Hippocampal formation (tissue), 2 donors: ENCODE measurements around the gene PRKAR1A.
"Not testable (repeated sequence)": the region's sequence is repeated elsewhere in the genome, so short reads cannot be mapped to it uniquely, and the experiment has no call there.

Experiments
- DNase-seq, 2 donors: peaks; one replicate each; lab custom pipeline; 2025; lab: John Stamatoyannopoulos, UW

Gene PRKAR1A

DNA sequence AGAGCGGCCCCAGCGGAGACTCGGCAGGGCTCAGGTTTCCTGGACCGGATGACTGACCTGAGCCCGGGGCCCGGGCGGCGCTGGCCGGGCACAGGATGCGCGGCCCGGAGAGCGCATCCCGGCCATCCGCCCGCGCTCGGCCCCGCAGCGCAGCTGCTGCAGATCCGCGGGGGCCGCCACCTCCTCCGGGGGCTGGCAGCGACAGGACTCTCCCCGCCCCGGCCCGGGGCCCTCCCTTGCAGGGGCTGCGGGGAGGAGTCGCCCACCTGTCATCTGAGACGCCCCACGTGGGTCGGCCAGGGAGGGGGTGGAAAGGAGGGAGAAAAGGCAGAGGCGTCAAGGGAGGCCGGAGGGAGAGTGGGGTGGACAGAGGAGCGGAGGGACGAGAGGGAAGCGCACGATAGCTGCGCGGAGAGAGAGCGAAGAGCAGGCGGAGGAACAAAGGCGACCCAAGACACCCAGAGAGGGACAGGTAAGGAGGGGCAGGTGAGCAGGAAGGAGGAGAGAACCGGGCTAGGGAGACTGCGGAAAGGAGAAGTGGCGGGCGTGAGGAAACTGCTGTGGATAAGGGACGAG lies 471 bp upstream of the PRKAR1A start:
- peak; percentile 73 to 83 for DNase-seq

DNA sequence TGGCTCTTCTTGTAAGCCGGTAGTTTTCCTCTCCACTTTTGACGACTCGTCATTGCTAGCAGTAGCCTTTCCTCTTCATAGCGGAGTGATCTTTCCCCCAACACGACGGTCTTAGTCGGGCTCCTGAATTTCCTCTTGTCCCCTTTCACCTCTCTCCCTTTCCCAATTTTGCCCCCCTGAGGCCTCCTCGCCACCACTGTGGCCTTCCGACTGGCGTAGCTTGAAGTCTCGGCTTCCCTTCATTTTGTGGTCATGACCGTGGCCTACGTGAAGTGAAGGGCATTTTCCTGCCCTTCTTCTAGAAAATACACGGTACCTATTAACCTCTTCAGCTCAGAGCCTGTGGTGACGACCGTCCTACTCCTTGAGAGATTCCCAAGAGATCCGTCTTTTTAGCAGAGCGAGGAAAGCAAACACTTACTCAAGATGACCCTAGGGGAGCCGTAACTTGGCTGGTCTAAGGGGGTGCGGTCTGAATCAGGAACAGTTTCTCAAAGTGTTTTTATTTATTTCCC lies 787 bp downstream of the PRKAR1A start:
- DNase-seq, result peak in 1 of 2 donors; percentile 36

DNA sequence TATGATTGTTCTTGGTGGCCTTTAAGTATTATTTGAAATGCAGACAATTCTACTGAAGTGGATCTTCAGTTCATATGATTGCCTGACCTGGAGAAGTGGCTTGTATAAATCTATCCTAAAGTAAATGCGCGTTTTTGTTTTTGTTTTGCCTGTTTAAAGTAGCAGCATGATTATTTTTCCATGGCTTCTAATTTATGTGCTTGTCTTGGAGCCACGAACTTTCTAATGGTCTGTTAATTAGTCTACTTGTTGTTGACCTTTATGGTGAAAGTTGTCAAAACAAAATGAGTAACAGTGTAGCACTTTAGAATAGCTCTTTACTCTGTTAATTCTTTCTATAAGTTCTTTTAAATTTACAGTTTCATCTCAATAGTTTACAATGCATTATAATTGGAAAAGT lies 1.7 kb downstream of the PRKAR1A start:
- no peak for DNase-seq

DNA sequence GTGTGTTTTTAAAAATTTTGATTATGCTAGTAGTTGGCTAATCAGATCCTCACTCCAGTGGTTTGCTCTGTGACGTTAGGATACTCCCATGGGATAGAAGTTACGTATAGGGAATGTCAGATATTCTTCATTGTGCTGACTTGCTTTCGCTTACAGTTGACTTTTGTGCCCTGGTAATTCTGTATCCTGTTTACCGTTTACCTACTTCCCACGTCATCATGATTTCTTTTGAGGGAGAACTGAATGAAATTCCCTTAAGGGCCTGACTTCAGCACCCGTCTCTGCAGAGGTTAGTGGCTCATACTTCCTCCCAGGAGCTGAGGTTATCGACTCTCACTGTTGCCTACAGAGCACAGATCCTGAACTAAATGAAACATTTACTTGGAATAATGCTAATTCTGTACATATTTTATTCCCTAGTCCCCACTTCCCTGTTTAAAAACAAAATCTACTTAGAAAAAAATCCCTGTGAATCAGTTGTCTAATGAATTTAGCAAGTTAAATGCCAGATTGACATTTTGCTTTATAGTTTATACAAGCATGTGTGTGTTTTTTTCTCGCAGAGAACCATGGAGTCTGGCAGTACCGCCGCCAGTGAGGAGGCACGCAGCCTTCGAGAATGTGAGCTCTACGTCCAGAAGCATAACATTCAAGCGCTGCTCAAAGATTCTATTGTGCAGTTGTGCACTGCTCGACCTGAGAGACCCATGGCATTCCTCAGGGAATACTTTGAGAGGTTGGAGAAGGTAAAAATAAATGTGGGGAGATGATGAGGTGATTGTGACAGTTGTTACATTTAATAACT lies 2.8 kb downstream of the PRKAR1A start:
- DNase-seq, result no peak

DNA sequence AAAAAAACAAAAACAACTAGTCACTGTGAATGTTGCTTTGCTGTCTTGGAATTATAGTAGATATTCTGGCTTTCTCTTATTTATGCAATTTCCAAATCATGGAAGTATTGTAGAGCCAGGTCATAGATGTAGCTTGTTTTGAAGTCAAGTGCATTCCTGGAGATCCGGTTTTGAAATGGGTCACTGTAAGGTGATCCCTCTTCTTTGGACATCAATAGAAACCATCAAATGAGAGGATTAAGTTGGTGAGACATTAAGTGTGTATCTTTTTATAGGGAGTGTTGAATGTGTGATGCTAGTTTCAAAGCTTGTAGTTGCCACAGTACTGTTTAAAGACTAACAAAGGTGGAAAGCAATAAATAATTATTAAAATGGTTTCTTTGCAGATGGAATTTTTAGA lies 4.5 kb downstream of the PRKAR1A start:
- no peak for DNase-seq

DNA sequence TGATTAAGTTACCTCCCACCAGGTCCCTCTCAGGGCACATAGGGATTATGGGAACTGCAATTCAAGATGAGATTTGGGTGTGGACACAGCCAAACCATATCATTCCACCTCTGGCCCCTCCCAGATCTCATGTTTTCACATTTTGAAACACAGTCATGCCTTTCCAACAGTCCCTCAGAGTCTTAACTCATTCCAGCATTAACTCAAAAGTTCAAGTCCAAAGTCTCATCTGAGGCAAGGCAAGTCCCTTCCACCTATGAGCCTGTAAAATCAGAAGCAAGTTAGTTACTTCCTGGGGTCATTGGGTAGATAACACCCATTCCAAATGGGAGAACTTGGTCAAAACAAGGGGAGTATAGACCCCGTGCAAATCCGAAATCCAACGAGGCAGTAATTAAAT lies 5.4 kb downstream of the PRKAR1A start:
- not testable (repeated sequence) for DNase-seq

DNA sequence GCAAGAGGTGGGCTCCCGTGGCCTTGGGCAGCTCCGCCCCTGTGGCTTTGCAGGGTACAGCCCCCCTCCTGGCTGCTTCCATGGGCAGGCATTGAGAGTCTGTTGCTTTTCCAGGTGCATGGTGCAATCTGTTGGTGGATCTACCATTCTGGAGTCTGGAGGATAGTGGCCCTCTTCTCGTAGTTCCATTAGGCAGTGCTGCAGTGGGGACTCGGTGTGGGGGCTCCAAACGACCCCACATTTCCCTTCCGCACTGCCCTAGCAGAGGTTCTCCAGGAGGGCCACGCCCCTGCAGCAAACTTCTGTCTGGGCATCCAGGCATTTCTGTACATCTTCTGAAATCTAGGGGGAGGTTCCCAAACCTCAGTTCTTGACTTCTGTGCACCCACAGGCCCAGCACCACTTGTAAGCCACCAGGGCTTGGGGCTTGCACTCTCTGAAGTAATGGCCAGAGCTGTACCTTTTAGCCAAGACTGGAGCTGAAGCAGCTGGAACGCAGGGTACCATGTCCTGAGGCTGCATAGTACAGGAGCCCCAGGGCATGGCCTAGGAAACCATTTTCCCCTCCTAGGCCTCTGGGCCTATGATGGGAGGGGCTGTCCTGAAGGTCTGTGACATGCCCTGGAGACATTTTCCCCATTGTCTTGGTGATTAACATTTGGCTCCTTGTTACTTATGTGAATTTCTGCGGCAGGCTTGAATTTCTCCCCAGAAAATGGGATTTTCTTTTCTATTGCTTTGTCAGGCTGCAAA lies 6.0 kb downstream of the PRKAR1A start:
- no peak for DNase-seq

DNA sequence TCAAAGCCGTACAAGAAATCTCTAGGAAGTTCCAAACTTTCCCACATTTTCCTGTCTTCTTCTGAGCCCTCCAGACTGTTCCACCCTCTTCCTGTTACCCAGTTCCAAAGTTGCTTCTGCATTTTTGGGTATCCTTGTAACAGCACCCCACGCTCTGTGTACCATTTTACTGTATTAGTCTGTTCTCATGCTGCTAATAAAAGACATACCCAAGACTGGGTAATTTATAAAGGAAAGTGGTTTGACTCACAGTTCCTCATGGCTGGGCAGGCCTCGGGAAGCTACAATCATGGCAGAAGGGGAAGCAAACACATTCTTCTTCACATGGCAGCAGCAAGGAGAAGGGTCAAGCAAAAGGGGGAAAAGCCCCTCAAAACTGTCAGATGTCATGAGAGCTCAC lies 6.8 kb downstream of the PRKAR1A start:
- DNase-seq, result not testable (repeated sequence)

DNA sequence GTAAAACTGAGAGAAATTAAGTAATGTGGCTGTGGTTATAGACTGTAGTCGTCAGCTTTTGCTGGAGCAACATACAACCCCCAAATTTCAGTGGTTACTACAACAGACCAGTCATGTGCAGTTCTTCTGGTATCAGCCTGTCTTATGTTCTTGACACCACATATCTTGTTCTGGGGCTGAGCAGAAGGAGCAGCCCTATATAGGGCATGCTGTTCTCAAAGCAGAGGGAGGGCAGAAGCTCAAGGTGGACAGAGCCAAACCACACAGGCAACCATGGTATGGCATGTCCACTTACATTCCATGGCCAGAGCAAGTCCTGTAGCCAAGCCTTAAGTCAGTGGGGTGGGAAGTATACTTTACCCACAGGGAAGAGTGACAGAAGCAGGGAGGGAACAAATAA lies 7.7 kb downstream of the PRKAR1A start:
- DNase-seq, result no peak

DNA sequence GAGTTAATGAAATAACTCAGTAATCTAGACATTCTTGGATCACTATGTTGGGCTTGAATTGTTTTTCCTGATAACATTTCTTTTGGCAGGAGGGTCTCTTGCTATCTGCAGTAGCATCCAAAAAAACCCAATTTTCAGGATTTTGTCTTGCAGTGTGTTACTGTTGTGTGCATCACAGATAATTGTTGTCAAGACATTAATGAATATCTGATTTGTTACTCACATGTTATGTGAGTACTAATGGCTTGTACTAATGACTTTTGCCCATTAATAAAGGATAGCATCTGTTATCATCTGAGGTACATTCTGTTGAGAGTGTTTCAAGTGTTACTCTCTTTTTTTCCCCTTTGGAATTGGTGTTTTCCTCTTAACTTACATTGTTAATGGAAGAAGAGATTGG lies 10.0 kb downstream of the PRKAR1A start:
- no peak for DNase-seq

DNA sequence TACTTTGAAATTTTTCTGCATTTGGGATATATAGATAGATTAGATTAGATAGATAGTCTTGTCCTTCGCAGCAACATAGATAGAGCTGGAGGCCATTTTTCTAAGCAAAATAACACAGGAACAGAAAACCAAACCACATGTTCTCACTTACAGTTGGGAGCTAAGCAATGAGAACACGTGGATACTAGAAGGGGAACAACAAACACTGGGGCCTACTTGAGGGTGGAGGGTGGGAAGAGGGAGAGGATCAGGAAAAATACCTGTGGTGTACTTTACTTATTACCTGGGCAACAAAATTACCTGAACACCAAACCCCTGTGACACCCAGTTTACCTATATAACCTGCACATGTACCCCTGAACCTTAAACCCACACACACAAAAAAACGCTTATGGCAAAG lies 14.3 kb downstream of the PRKAR1A start:
- no peak for DNase-seq

DNA sequence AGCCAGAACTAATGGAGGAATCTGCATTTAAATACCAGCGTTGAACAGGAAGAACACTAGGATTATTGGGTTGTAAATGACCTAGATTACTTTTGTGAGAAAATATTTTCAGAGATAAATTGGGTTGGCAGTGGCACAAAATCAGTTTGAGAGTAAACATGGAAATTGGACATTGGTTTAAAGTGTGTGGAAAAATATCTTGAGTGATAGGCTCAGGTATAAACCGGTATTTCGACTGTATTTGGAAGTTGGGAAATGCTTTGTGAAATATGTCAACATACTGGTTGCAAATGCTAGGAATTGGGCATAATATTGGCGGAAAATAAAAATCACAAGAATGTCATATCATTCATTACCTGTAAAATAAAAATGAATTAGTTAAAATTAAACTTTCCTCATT lies 15.1 kb downstream of the PRKAR1A start:
- DNase-seq, result no peak

DNA sequence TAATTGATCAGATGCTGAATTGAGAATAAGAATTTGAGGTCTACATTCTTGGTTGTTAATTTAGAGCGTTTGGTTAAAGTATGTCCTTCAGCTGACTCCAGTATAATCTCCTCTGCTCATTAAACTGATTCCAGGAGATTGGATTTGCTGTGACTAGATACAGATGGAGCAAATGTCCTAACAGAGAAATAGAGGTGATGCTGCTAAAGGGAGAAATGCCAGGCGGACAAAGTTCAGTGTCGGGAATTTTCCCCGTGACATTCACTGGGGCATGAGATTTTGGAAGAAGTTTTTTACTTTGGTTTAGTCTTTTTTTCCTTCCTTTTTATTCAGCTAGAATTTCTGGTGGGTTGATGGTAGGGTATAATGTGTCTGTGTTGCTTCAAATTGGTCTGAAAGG lies 19.0 kb downstream of the PRKAR1A start:
- DNase-seq, result no peak

DNA sequence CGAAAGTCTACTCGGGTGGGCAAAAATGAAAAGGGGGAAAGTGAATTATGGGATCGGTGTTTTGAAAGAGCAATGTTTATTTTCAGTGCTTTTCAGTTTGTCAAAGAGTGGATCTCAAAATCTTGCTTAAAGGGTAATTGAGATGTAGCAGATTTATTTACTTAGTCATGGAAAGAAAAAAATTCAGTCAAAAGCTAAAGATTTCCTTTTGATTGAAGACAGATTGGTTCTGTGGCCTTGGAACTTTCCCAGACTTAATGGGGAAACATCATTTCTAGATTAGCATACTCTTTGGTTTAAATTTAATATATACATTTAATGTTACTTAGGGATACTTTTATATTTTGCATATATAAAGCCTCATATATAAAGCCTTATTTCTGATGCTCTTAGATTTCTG lies 20.6 kb downstream of the PRKAR1A start:
- no peak for DNase-seq

DNA sequence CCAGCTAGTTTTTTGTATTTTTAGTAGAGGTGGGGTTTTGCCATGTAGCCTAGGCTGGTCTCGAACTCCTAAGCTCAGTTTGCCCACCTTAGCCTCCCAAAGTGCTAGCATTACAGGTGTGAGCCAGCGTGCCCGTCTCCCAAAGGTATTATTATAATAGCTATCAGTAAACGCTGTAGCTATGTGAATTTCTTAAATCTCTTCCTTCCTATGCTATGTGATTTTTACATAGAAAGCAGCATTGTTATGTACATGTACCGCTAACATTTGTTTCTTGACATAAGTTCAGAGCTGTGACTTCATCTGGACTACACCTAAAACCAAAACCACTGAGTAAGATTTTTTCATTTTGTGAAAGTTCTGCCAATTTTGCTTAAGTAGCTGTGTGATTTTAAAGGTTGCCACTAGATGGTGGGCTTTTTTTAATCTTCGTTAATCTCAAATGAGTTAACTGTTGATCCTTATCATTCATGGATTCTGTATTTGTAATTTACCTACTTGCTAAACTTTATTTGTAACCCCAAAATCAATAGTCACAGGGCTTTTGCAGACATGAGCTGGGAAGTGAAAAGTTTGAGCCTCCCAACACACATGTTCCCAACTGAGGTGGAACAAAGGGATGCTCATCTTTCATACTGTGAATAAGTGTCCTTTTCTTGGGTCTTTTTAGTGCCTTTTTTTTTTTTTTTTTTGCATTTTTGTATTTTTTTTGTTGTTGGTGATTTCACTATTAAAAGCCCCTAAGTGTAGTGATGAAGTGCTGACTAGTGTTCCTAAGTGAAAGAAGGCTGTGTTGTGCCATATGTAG lies 21.9 kb downstream of the PRKAR1A start:
- DNase-seq, result no peak

DNA sequence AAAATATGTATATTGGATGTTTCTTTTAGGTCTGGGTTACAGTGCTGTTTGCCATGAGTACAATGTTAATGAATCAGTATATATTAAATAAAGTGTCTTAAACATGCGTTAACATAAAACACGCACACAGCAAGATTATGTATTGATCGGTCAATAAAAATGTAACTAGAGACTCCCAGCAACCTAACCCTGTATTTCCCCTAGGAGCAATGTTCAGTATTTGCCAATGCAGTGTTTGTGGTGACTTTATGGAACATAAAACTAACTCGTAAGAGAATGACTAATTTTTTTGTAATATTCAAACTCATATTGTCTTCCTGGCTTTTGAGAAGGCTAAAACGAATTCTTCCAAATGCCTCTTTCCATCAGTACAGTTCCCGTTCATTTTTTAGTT lies 22.5 kb downstream of the PRKAR1A start:
- no peak for DNase-seq

DNA sequence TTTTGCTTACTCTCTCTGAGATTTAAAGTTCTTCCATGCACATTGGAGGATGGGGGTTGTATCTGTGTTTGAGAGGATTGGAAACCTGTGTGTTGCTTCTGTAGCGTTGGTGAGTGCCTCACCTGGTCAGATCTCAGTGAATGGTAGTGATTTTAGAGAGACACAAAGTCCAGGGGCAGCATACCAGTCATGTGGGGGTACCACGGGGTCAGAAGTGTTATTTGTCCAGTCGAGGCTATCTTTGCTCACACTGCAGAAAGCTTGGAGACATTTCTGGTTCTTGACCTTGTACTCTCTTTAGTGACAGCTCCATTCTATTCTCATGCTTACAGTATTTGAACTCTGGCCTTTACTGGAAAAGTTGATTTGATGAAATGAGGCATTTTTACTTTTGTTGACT lies 23.7 kb downstream of the PRKAR1A start:
- no peak for DNase-seq

DNA sequence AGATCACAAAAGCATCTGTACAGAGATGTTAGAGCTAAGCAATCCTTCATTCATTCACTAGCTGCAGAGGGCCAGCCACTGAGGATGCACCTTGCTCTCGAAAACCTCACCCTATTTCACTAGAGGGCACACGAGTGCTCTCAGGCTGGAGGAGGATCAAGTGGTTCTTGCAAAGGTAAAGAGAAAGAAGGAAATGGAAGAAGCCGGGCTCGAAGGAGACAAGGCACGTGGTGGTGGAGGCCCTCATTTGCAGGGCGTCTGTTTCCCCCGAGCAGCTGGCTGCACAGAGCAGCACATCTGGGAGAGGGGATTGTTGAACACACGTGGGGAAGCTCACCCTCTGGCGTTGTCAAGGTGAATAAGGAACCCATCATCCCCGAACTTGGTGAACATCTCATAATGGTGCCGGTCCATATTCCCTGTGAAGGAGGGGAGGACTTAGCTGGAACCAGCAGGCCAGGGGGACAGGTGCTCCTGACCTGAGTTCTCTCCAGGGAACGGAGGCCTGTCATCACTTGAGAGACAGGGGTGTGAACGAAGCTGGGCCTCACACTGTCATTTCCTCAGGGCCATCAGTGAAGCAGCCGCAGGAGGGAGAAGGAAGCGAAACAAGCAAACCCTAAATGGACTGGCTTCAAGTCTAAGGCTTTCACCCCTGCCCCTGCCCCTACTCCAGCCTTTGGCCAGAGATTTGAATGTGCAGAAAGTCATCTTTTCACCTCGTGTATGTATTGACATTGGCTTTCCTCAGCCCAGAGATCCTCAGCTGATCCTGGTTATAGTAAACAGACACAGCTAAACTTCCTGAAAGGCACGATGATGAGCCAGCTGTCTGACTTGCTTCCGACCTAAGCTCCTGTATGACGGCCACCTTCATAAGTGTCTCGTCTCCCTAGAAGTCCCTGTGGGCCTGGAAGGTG lies 27.6 kb downstream of the PRKAR1A start:
- DNase-seq, result no peak

DNA sequence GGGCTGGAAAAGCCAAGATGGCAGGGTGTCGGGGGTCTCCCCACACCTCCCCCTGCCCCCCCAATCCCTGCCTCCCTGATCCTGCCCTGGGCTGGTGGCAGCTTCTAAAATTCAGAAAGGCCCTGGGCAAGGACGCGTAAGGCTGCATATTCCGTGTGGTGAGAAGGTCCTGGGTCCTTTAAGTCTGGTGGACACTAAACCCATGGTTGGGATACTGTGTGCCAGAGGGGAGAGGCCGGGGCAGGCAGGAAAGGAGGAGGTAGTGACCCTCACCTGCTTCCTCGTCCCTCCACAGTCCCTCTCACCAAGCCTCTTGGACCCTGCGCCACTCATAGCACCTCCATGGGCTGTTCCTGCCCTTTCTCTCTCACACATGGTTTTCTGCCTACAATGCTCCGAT lies 28.8 kb downstream of the PRKAR1A start:
- DNase-seq, result no peak

DNA sequence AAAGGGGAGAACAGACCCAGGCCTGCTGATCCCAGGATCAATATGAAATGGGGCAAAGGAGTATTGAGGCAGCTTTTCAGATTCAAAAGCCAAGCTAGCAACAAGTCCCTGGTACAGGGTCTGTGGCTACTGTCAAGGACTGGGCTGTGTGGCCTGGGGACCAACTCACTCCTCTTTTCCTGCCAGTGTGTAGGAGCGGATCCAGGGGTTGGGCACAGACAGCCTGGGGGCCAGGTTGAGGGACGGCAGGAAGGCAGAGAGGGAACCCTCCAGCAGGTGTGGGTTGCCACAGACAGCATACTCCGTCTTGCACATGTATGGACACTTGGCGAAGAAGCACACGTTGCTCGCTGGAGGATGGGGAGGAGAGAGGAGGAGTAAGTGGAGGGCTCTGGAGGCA lies 29.6 kb downstream of the PRKAR1A start:
- DNase-seq, result no peak
